HG02981 (cell line): ENCODE measurements around the gene TP53AIP1.

Experiments
- ATAC-seq: cut with Tn5 transposase; IDR thresholded peaks from one replicate; pipeline ENCODE4 v1.9.1; 2021; ENCODE audit warnings: mild to moderate bottlenecking, moderate library complexity; ENCODE audit not compliant: unreplicated experiment

Gene TP53AIP1

DNA sequence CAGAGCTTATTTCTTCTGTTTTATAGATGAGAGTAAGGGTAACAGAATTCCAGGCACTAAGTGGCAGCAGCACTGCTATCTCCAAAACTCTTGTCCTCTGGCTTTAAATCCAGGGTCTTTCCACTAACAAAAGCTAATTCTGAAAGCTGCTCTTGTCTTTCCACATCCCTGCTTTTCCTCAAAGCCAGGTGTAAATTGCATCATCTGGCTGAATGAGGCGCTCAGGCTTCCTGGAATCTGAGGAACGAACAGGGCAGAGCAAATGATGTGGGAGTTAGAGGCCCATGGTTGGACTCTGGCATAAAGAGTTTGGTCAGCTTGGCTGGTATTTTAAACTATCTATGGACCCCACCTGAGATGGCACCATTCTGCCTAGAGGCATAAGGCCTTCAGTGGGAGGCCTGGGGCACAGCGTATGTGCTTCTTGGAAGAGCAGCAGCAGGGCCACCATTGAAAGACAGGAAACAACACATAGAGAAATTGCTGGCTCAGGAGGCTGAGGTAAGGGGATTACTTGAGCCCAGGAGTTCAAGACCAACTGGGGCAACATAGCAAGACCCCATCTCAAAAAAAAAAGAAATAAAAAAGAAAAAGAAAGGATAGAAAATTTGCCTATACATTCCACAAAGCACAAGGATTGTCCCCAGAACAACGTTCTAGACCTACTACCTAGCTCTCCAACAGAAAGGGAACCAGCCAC lies 49.7 kb downstream of the TP53AIP1 start:
- no peak for ATAC-seq

DNA sequence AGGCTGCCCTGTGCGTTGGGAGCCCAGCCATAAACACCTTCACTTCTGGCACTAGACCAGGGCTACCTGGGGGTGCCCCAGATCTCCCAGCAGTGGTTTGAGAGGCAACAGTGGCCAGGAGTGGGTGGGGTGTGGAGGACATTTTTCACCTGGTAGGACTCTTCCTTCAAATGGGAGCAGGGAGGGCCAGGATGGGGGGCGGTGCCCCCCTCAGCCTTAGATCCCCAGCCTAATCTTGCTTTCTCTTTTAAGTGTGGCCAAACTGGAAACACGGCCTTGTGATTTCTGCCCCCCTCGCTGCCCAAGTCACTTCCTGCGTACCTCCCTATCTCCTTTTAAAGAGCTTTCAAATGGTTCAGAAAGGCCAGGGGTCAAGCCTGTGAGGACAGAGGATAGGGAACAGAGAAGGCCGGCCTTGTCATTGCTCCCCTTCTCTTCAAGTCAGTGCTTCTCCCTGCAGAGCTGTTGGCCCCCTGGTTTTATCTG lies 50.7 kb downstream of the TP53AIP1 start:
- no peak for ATAC-seq

DNA sequence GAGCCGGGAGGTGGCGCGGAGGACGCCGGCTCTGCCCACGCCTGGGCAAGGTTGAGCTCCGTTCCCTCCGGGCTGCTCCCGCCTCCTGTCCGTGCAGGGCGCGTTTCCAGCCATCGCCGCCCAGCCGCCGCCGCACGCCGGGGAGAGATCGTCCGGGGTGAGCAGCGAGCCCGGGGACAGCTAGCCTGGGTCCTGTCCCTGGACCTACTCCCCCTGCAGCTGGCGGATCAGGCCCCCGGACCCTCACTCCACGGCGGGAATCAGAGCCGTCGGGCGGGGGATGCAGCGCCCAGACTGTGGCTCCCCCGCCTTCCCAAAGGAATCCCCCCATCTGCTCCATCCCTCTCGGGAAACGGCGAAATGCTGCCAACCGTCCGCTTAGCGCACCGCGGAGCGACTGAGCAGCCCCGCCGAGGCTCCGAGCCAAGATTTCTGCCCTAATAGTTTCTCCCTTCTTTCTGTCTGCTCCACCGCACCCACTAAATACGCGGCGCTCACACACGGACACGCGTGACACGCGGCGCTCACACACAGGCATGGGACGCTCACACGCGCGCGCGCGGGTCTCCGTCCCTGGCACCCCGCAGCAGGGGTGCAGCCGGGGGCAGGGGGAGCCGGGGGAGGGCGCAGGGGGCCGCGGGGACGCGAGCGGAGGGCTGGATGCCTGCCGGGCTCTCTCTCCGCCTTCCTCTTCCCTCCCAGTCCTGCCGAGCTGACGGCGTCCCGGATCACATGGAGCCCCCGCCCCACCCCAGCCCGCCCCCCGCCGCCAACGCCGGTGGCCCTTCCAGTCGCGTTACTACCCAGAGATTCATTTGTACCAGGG lies 51.9 kb downstream of the TP53AIP1 start, which contains the start of gene KCNJ5:
Gene KCNJ5 (plus strand): TSS at position 814 of the 826 bp plus-strand sequence. CDS start 19,918 bp downstream, outside the sequence.
- ATAC-seq: no peak

DNA sequence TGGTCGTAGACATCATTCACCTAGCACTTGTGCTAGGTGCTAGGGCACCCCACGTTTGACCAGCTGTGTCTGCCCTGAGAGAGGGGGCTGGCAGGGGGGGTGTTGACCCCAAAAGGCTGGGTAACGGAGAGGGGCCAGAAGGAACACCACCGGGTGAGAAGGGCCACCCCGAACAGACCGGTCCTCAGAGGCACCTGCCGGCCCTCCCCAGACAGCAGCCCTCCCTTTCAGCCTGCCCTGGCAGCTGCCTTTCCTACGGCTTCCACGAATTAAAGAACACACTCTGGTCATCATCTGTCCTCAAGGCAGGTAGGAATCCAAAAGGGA lies 52.5 kb downstream of the TP53AIP1 start:
- no peak for ATAC-seq

DNA sequence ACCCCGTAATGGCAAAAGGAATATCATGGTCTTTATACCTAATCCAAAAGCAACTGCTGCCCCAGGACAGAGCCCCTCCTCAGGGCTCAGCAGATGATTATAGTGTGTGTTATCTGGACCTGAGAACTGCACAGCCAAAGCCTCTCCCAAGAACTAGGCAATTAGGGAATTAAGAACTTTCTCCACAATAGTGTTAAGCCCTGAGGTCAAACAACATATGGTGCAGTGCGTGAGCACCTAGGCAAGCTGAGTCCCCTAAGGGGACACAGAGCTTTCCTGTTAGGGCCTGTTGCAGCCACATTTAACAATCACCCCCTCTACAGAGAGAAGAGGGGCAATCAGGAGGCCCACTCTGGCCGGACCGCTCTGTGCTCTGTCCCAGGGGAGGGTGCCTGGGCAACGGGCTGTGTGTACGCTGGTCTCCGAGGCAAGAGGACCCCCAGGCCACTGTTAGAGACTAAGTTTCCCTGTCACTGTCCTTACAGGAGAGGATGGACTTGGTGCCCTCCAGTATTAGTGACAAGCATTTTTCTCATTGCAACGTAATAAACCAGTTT lies 52.9 kb downstream of the TP53AIP1 start:
- ATAC-seq: no peak

DNA sequence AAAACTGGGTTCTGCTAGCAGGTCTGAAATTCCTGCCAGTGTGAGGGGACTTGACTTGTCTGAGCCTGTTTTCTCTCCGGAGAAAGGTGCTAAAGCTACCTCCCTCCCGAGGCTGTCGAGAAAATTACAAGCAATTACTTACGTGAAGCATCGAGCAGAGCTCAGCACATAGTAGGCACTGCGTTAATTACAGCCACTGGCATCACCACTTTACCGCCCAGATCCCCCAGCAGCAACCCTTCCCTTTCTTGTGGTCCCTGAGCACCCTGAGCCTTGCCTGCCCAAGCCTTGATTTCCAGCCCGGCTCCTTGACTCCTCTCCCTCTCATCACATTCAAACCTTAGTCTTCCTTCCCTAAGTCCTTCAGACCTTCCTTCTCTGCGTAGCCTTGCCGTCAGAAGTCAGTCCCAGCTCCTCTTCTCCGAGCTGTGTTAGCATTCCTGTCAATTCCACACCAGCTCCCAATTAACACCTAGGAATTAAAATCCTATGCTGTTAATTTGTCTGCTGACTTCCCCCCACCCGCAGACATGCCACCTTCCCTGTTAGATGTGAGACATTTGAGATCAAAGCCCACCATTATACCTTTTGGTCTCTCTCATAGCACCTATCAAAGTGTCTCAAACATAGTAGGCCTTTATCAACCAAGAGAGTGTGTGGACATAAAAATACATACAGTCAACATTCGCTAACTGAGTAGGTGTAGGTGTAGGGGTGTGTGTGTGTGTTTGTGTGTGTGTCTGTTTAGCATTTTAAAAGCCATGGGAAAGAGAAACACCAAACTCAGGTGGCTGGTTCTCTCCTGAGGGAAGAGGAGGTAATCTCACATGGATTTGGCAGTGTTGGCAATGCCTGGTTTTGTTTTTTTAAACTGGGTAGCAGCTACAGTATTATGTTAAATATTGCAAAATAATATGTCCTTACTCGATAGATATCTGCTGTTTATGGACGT lies 54.4 kb downstream of the TP53AIP1 start:
- ATAC-seq: no peak

DNA sequence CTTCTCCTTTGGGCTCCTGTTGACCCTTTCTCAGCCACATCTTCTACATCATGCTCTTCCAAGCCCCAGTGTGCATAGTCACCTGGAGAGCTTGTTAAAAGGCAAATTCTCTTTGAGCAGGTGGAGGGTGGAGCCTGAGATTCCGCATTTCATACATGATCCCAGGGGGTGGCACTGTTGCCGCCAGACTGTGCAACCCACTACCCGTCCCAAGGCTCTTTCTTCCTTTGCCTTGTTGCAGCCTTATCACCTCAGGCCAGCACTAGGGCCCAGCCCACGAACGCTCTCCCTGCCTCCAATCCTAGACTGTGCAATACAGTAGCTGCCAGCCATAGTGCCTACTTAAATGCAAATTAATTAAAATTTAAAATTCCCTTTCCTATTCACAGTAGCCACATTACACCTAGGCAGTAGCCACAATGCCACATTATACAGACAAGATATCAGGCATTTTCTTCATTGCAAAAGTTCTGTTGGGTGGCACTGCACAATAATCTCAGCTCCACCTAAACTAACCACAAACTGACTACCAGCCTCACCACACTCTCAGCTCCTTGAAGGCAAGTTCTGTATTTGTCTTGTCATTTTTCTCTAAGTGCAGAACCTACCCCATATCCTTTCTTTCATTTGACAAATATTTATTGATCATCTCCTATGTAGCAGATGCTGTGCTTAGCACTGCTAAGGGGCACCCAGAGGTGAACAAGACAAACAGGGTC lies 56.1 kb downstream of the TP53AIP1 start:
- no peak for ATAC-seq
